IMR-90 (cell line): Measurements from ENCODE around the gene DNMT3A. TPM values are rescaled to one million over a fixed set of nuclear protein-coding genes. Genes with fewer than 3 reads are reported as not detected.

Experiments used
- ATAC-seq: fragments of 200-7000 bp; cut with Tn5 transposase; 2 replicates; pipeline ENCODE4 v1.9.1; 2020; ENCODE audit warnings: low read depth, mild to moderate bottlenecking, moderate library complexity
- BruUV-seq: library from RNA; stranded (reverse); fragments of 400-500 nt; replicated peaks from 2 replicates; lab custom pipeline; 2021; lab: Mats Ljungman, UMichigan
- CTCF ChIA-PET: fragments of 300-600 bp; formaldehyde crosslinking; extraction: SDS; loops from one replicate; lab custom pipeline; 2021; ENCODE audit warnings: antibody characterized with exemption; lab: Yijun Ruan, JAX
- POLR2A ChIA-PET: fragments of 300-600 bp; sonication (Branson Sonifier 250); formaldehyde crosslinking; loops from one replicate; lab custom pipeline; 2022; ENCODE audit warnings: antibody characterized with exemption; ENCODE audit not compliant: unreplicated experiment; lab: Charles Lee
- DNase-seq: peaks from one replicate; pipeline ENCODE4 v3.0.0; 2013
- H2AFZ ChIP-seq: replicated peaks from 2 replicates; pipeline ENCODE3; 2013; ENCODE audit warnings: low read length, mild to moderate bottlenecking; ENCODE audit not compliant: poor library complexity
- H2AK5ac ChIP-seq: 2 replicates; pipeline ENCODE4 v1.6.1; 2013; ENCODE audit warnings: low read depth, low read length, inconsistent platforms
- H2AK9ac ChIP-seq: replicated peaks from 2 replicates; pipeline ENCODE3; 2013; ENCODE audit warnings: mild to moderate bottlenecking, low read depth, low read length, moderate library complexity; ENCODE audit not compliant: poor library complexity
- H2BK120ac ChIP-seq: 2 replicates; pipeline ENCODE4 v1.6.1; 2013; ENCODE audit warnings: low read depth, low read length, inconsistent platforms
- H2BK15ac ChIP-seq: 3 replicates; pipeline ENCODE4 v1.6.1; 2013; ENCODE audit warnings: low read depth, low read length, inconsistent platforms
- H2BK20ac ChIP-seq: 2 replicates; pipeline ENCODE4 v1.6.1; 2013; ENCODE audit warnings: low read depth, mild to moderate bottlenecking, inconsistent platforms, low read length, moderate library complexity
- H2BK5ac ChIP-seq: 2 replicates; pipeline ENCODE4 v1.6.1; 2013; ENCODE audit warnings: mild to moderate bottlenecking, low read depth, low read length, inconsistent platforms; ENCODE audit not compliant: poor library complexity, severe bottlenecking
- H3K14ac ChIP-seq: replicated peaks from 2 replicates; pipeline ENCODE4 v1.6.1; 2013; ENCODE audit warnings: low read depth, low read length, inconsistent platforms
- H3K18ac ChIP-seq: 2 replicates; pipeline ENCODE4 v1.6.1; 2013; ENCODE audit warnings: low read depth, low read length, control low read depth
- H3K23ac ChIP-seq: 2 replicates; pipeline ENCODE4 v1.6.1; 2013; ENCODE audit warnings: low read depth, low read length, inconsistent platforms
- H3K27ac ChIP-seq: 2 replicates; pipeline ENCODE4 v1.5.1; 2013; ENCODE audit warnings: mild to moderate bottlenecking, control low read depth, low read length; ENCODE audit not compliant: insufficient read depth
- H3K27me3 ChIP-seq: 2 replicates; pipeline ENCODE4 v1.6.1; 2013; ENCODE audit warnings: low read length; ENCODE audit not compliant: control insufficient read depth, insufficient read depth
- H3K36me3 ChIP-seq: 2 replicates; pipeline ENCODE4 v1.6.1; 2013; ENCODE audit warnings: low read length, mixed read lengths; ENCODE audit not compliant: control insufficient read depth, insufficient read depth
- H3K4ac ChIP-seq: 2 replicates; pipeline ENCODE4 v1.6.1; 2013; ENCODE audit warnings: low read depth, low read length, inconsistent platforms
- H3K4me1 ChIP-seq: 2 replicates; pipeline ENCODE4 v1.6.1; 2013; ENCODE audit warnings: low read length, mixed read lengths; ENCODE audit not compliant: control insufficient read depth, insufficient read depth
- H3K4me2 ChIP-seq: 2 replicates; pipeline ENCODE4 v1.6.1; 2013; ENCODE audit warnings: low read depth, mild to moderate bottlenecking, control low read depth, low read length, moderate library complexity
- H3K4me3 ChIP-seq: 2 replicates; pipeline ENCODE4 v1.5.1; 2013; ENCODE audit warnings: low read depth, mild to moderate bottlenecking, control low read depth, low read length, moderate library complexity; ENCODE audit not compliant: insufficient read depth
- H3K56ac ChIP-seq: 2 replicates; pipeline ENCODE4 v1.6.1; 2013; ENCODE audit warnings: low read length, inconsistent platforms; ENCODE audit not compliant: insufficient read depth; ENCODE audit errors: extremely low read depth
- H3K79me1 ChIP-seq, 2 experiments: 2 replicates each; pipeline ENCODE4 v1.6.1; 2013; ENCODE audit warnings: low read length in 2 of 2, inconsistent platforms in 1 of 2, low read depth in 1 of 2
- H3K9ac ChIP-seq: 2 replicates; pipeline ENCODE4 v1.6.1; 2013; ENCODE audit warnings: low read depth, low read length, control low read depth
- H3K9me1 ChIP-seq: 2 replicates; pipeline ENCODE4 v1.6.1; 2013; ENCODE audit warnings: low read length, inconsistent platforms; ENCODE audit not compliant: insufficient read depth
- H3K9me3 ChIP-seq: 2 replicates; pipeline ENCODE4 v1.6.1; 2013; ENCODE audit warnings: low read length; ENCODE audit not compliant: control insufficient read depth, insufficient read depth
- H4K20me1 ChIP-seq: 2 replicates; pipeline ENCODE4 v1.6.1; 2013; ENCODE audit warnings: low read length, inconsistent platforms; ENCODE audit not compliant: insufficient read depth
- H4K5ac ChIP-seq: 2 replicates; pipeline ENCODE4 v1.6.1; 2013; ENCODE audit warnings: mild to moderate bottlenecking, low read depth, low read length, control low read depth
- H4K8ac ChIP-seq, 2 experiments: 2 replicates each; pipeline ENCODE4 v1.6.1; 2013; ENCODE audit warnings: low read depth in 2 of 2, low read length in 2 of 2, control low read depth in 1 of 2, inconsistent platforms in 1 of 2
- H4K91ac ChIP-seq: 2 replicates; pipeline ENCODE4 v1.6.1; 2013; ENCODE audit warnings: low read depth, low read length, inconsistent platforms; ENCODE audit not compliant: insufficient read depth
- BHLHE40 ChIP-seq: fragments of 150-350 bp; IDR thresholded peaks from 2 replicates; pipeline ENCODE4 v1.6.1; 2016; ENCODE audit warnings: mild to moderate bottlenecking, low read depth, low read length
- CEBPB ChIP-seq: IDR thresholded peaks from 2 replicates; pipeline ENCODE4 v1.6.1; 2012; ENCODE audit warnings: low read depth, low read length, improper control_type of control experiment
- CHD1 ChIP-seq: IDR thresholded peaks from 2 replicates; pipeline ENCODE4 v1.6.1; 2012; ENCODE audit warnings: low read depth, low read length, improper control_type of control experiment
- CTCF ChIP-seq: conservative IDR thresholded peaks from 2 replicates; pipeline ENCODE4 v1.5.1; 2012; ENCODE audit warnings: mild to moderate bottlenecking, low read depth, low read length, improper control_type of control experiment
- NFE2L2 ChIP-seq: fragments of 150-350 bp; IDR thresholded peaks from 2 replicates; pipeline ENCODE4 v1.6.1; 2016; ENCODE audit warnings: low read depth, mild to moderate bottlenecking, low read length
- RFX5 ChIP-seq: IDR thresholded peaks from 2 replicates; pipeline ENCODE4 v1.8.0; 2012; ENCODE audit warnings: low read depth, mild to moderate bottlenecking, low read length, moderate library complexity
- WGBS, 2 experiments: methylation state at CpG; one replicate each; pipeline versions ENCODE4 v1.1.5 to v1.1.7; 2013; ENCODE audit warnings: missing lambda C conversion rate in 2 of 2; ENCODE audit not compliant: insufficient read length in 1 of 2; ENCODE audit errors: extremely low coverage in 2 of 2; 5-methylcytosine and 5-hydroxymethylcytosine counted together
- dilution Hi-C: fragments of 300-500 bp; cut with HindIII; formaldehyde crosslinking; loops from one replicate; pipeline ENCODE4 v1.14.3; 2018; ENCODE audit warnings: low sequenced_read_pairs; ENCODE audit not compliant: unreplicated experiment
- in situ Hi-C: fragments of 300-500 bp; cut with MboI; formaldehyde crosslinking; loops from 3 replicates; pipeline ENCODE4 v1.14.3; 2019; ENCODE audit warnings: low sequenced_read_pairs, inconsistent platforms, mixed read lengths
- intact Hi-C: fragments of 100-400 bp; cut with micrococcal nuclease; formaldehyde crosslinking; loops from 2 replicates; pipeline ENCODE4 v1.10.0; 2022
- polyA plus RNA-seq, 3 experiments: library from polyadenylated mRNA; depleted of rRNA; stranded (reverse); fragments of >200 nt; gene quantifications; 2 replicates each; pipeline ENCODE4 v1.2.3, GENCODE V29; 2012; ENCODE audit warnings: low replicate concordance in 1 of 3
- total RNA-seq: library from RNA; depleted of rRNA; stranded (reverse); fragments of >200 nt; gene quantifications from 2 replicates; pipeline ENCODE4 v1.2.3, GENCODE V29; 2012

Gene DNMT3A
- total and polyA plus RNA-seq, 2 of the 4 experiments (the other 2 are of a cell fraction) = 4.4 to 9.7 TPM

- ChIA-PET CTCF (interaction anchor here (0.8 to 1.1 kb wide), 2 partner anchors 10 to 11 kb away, joined by 3 to 4 read pairs; no protein-coding TSS in a partner anchor), POLR2A (no interaction called here)
- Histone ChIP-seq H3K9me3 (no peaks in the 10 kb centered on the region), H3K9me1 (no peaks in the 10 kb centered on the region), H3K9ac (no peak overlapping the region), H3K79me1 (no peaks in the 10 kb centered on the region), H4K91ac (no peak overlapping the region), H4K8ac (no peak overlapping the region), H3K4me2 (no peak overlapping the region), H2BK20ac (no peak overlapping the region), H3K56ac (no peak overlapping the region), H3K27ac (no peak overlapping the region), H3K23ac (no peak overlapping the region), H3K27me3 (no peaks in the 10 kb centered on the region), H2BK120ac (no peak overlapping the region), H2BK15ac (no peak overlapping the region), H2AK5ac (no peak overlapping the region), H2AK9ac (no peak overlapping the region), H3K4me3 (no peak overlapping the region), H2AFZ (no peak overlapping the region), H4K20me1 (no peaks in the 10 kb centered on the region), H3K4ac (no peak overlapping the region), H3K4me1 (no peaks in the 10 kb centered on the region), H3K36me3 (no peaks in the 10 kb centered on the region), H3K14ac (no peak overlapping the region), H4K5ac (no peak overlapping the region), H3K18ac (no peak overlapping the region), H2BK5ac (no peak overlapping the region)
- no TSS peak for BruUV-seq
- in situ Hi-C loops = no loop called here
- WGBS, 2 experiments = 68% methylated on average over 3 of the region's 8 CpGs; no CpG with 5 or more reads in 1 of the 2 experiments
- DNase-seq (no peak), ATAC-seq (no peak)
- TF ChIP-seq CHD1 (no peak), BHLHE40 (no peak), CTCF (no peak), NFE2L2 (no peak), CEBPB (no peak), RFX5 (no peak)
- intact Hi-C loops = no loop called here
- dilution Hi-C loops = no loop called here
Measured at GRCh38 chr2:25385910-25386309, 44.2 kb upstream of the DNMT3A start.
